Measurements from ENCODE around the gene MSTO1.

GRCh38 chr1:155622191-155622590, 12.2 kb downstream of the MSTO1 start:
- no peak for TF ChIP-seq CTCF (IDR thresholded peaks at IDR 0.05)
- no peak for TF ChIP-seq POLR2AphosphoS5 (IDR thresholded peaks at IDR 0.05)
- TF ChIP-seq POLR2A (IDR thresholded peaks at IDR 0.05), result no peak
